HG02840 (cell line): ENCODE measurements around the gene CARMIL1.
"Not testable (repeated sequence)": the region's sequence is repeated elsewhere in the genome, so short reads cannot be mapped to it uniquely, and the experiment has no call there.

Experiments used
- ATAC-seq: cut with Tn5 transposase; IDR thresholded peaks from one replicate; pipeline ENCODE4 v1.9.1; 2021; ENCODE audit warnings: mild to moderate bottlenecking, moderate library complexity, moderate number of reproducible peaks; ENCODE audit not compliant: unreplicated experiment, low FRiP score

Gene CARMIL1

GRCh38 chr6:25275436-25275835, 3.7 kb upstream of the CARMIL1 start:
- ATAC-seq: no peak

GRCh38 chr6:25277386-25277785, 1.8 kb upstream of the CARMIL1 start:
- no peak for ATAC-seq

- no peak for ATAC-seq
Measured at GRCh38 chr6:25277857-25278256, 1.3 kb upstream of the CARMIL1 start.

- peak; percentile 29 for ATAC-seq
Measured at GRCh38 chr6:25278261-25278913, 787 bp upstream of the CARMIL1 start.

DNA sequence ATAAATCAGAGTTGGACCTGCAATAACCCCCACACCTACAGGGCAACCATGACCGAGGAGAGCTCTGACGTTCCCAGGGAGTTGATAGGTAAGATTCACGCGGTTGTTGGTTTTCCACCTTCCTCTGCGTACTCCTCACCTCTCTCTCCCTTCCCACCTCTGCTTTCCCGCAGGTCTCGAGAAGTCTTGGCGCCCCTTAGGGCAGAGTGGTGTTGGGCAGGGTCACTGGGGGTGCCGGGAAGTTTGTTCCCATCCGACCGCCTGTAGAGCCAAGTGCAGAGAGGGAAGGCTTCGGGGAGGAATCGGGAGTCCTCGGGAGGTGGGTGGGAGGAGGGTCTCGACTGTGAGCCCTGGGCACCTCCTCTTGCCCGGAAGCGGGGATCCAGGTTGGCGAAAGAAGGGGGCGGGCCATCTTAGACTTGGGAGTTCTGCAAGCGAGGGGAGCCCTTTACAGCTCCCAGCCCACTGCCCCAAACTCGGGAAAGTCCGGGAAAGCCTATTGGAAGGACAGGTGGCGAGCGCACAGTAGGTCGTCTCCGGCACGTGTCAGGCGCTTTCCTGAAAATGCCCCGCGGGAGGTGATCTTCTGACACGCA, 672 bp downstream of the CARMIL1 start:
- ATAC-seq: no peak

GRCh38 chr6:25280344-25281074, 1.3 kb downstream of the CARMIL1 start:
- no peak for ATAC-seq

DNA sequence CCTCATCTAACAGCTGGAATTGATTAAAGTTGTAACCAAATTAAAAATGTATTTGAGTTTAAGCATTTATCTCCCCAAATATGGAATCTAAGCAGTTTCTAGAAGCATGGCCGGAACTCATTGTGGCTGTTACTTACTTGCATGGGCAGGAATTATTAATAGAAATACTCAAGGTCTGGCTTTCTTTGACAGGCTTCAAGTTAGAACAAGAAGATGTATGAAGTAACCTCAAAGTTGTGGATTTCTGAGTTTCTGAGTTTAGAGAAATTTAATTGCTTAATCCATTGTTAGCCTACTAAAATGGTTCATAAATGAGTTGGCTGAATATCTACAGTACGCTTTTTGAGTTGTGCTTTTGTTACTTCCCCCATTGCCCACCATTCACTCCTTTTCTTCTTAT, 7.7 kb downstream of the CARMIL1 start:
- no peak for ATAC-seq

DNA sequence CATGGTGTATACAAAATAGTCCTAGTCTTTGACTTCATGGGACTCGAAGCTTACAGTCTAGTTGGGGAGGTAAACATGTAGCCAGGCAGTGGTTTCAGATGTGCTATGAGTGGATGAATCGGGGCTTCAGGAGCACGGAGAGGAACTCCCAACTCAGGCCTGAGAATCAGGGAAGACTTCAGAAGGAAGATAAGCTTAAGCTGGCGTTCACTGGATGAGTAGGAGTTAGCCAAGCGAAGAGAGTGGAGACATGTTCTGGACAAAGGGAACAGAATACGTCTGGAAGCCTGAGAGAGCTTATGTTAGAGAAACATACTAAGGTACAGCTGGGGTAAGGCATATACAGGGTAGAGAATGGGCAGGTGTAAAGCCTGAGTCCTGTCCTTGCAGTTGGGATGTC, 8.8 kb downstream of the CARMIL1 start:
- no peak for ATAC-seq

GRCh38 chr6:25288518-25288917, 9.3 kb downstream of the CARMIL1 start:
- ATAC-seq: no peak

GRCh38 chr6:25290306-25291060, 11.3 kb downstream of the CARMIL1 start:
- ATAC-seq: no peak

GRCh38 chr6:25292384-25292783, 13.2 kb downstream of the CARMIL1 start:
- no peak for ATAC-seq

DNA sequence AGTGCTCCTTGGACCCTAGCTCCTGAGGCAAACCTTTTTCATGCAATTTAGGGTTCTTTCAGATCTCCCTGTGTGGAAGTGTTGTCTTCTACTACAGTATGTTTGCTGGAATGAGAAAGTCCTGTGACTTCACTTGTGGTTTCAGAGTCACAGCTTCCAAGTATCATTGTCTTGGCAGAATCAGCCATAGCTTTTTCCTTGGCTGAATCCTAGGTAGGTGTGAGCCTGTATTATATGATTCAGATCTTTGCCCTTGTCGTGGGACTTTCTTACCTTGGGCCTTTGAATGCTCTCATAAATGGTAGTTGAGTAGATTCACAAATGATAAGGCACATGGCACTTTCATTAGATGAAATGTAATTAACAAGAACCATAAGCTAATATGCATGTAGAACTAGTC, 16.5 kb downstream of the CARMIL1 start:
- ATAC-seq: no peak

- no peak for ATAC-seq
Measured at GRCh38 chr6:25296217-25296905, 17.2 kb downstream of the CARMIL1 start.

GRCh38 chr6:25297039-25297441, 17.9 kb downstream of the CARMIL1 start:
- ATAC-seq: no peak

GRCh38 chr6:25297823-25298522, 18.8 kb downstream of the CARMIL1 start:
- ATAC-seq: no peak

GRCh38 chr6:25298523-25298865, 19.3 kb downstream of the CARMIL1 start:
- ATAC-seq: not testable (repeated sequence)

DNA sequence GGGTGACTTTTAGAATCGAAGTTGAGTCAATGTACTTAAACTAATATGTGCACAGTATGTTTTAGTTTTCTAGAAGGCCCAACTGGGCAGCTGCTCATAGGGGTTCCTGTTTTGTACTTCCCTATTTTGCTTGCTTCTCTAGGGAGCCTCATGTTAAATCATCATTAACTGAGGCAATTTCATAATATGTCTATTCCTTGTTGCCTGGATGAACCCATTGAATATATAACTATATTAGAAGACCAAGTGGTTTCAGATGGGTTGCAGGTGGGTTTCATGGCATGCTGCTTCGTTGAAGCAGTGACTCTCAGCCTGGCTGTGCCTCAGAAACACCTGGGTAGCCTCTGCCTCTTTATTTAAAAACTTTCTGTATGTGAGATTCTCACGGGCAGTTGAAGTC, 22.2 kb downstream of the CARMIL1 start:
- ATAC-seq: no peak

DNA sequence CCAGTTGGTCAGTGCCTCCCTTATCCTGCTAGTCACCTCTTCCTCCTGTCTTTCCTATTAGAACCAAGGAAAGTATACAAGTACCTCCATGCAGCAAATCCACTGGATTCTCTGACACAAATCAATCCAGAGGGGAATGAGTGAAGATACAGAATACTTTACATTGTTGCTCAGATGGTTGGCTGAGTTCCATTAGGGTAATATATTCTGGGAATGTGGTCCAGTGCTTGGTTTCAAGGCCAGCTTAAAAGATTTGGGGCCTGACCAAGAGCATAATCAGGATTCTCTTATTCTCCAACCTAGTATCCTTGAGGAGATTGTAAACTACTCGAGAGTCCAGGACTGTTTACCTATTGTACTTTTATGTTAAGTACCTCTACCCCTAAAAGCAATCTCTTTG, 23.0 kb downstream of the CARMIL1 start:
- no peak for ATAC-seq

DNA sequence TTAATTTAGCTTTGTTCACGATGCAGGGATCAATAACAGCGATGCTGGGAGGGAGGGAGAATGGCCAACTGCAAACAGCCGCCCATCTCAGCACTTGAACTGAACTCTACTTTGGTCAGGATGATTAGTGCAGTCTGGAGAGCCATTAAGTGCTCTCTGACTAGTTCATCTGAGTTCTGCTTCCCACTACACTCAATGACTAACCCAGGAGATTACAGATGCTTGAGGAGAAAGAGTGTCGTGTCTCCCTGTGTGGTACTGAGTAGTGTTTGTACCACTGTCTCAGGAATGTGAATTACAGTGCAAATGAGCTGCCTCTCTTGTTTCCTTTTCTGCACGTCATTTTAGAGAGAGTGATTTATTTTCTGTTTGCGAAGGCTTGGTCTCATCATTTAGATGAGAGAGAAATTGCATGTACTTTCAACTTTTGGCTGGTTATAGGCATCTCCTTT, 23.5 kb downstream of the CARMIL1 start:
- ATAC-seq: no peak

GRCh38 chr6:25303254-25303653, 24.1 kb downstream of the CARMIL1 start:
- no peak for ATAC-seq
